MG63 (cell line): ENCODE results near the gene SATB2. TPM values are rescaled to one million over a fixed set of nuclear protein-coding genes. Genes with fewer than 3 reads are reported as not detected.

Experiments used
- DNase-seq: peaks from one replicate; pipeline ENCODE4 v3.0.0-alpha.2; 2020
- H3K27me3 ChIP-seq: fragments of 250-450 bp; sonication (Bioruptor Pico); 2 replicates; pipeline ENCODE4 v1.5.1; 2020; ENCODE audit warnings: mild to moderate bottlenecking, moderate library complexity
- H3K36me3 ChIP-seq: fragments of 250-450 bp; sonication (Bioruptor Pico); 2 replicates; pipeline ENCODE4 v1.5.1; 2020; ENCODE audit warnings: mild to moderate bottlenecking, moderate library complexity
- H3K4me3 ChIP-seq: fragments of 250-450 bp; sonication (Bioruptor Pico); 2 replicates; pipeline ENCODE4 v1.5.1; 2020; ENCODE audit warnings: mild to moderate bottlenecking, moderate library complexity
- H3K9me3 ChIP-seq: fragments of 250-450 bp; sonication (Bioruptor Pico); 2 replicates; pipeline ENCODE4 v1.5.1; 2020; ENCODE audit warnings: mild to moderate bottlenecking, moderate library complexity
- total RNA-seq: library from RNA; depleted of rRNA; stranded (reverse); fragments of >200 nt; shearing (Covaris generic); gene quantifications from 2 replicates; pipeline ENCODE4 v1.2.3, GENCODE V29; 2014; ENCODE audit warnings: low replicate concordance

Gene SATB2
- total RNA-seq, 1 experiment from 2014 or later, result 3.4 TPM

GRCh38 chr2:199440118-199440517, 17.6 kb downstream of the SATB2 start:
- no peak for DNase-seq
- Histone ChIP-seq H3K9me3 (no peaks in the 10 kb centered on the region), H3K4me3 (no peak overlapping the region), H3K36me3 (no peaks in the 10 kb centered on the region; the same call in 1 of the 2 replicates), H3K27me3 (no peaks in the 10 kb centered on the region)

GRCh38 chr2:199439542-199439941, 18.2 kb downstream of the SATB2 start:
- H3K4me3 ChIP-seq, result no peak overlapping the region

GRCh38 chr2:199439066-199439465, 18.7 kb downstream of the SATB2 start:
- H3K9me3 ChIP-seq, result no peaks in the 10 kb centered on the region
- peaks cover 2% of the 10 kb centered on the region; the same call in 1 of the 2 replicates for H3K36me3 ChIP-seq
- no peaks in the 10 kb centered on the region for H3K27me3 ChIP-seq
- H3K4me3 ChIP-seq, result no peak overlapping the region
- no peak for DNase-seq

More at GRCh38 chr2:199439542-199439941, 18.2 kb downstream of the SATB2 start:
- Histone ChIP-seq H3K9me3 (no peaks in the 10 kb centered on the region), H3K27me3 (no peaks in the 10 kb centered on the region), H3K36me3 (no peaks in the 10 kb centered on the region; the same call in 1 of the 2 replicates)
- DNase-seq, result no peak

- H3K36me3 ChIP-seq, result peaks cover 29% of the 10 kb centered on the region
- H3K9me3 ChIP-seq, result no peaks in the 10 kb centered on the region
- DNase-seq, result no peak
- H3K4me3 ChIP-seq, result no peak overlapping the region
- no peaks in the 10 kb centered on the region for H3K27me3 ChIP-seq
These were observed 23.2 kb downstream of the SATB2 start for GRCh38 chr2:199434555-199434954.

- Histone ChIP-seq H3K4me3 (no peak overlapping the region), H3K27me3 (no peaks in the 10 kb centered on the region), H3K36me3 (peaks cover 29% of the 10 kb centered on the region), H3K9me3 (no peaks in the 10 kb centered on the region)
- no peak for DNase-seq
These were observed 24.4 kb downstream of the SATB2 start for GRCh38 chr2:199433204-199433832.

- Histone ChIP-seq H3K9me3 (no peaks in the 10 kb centered on the region), H3K4me3 (no peak overlapping the region), H3K27me3 (no peaks in the 10 kb centered on the region), H3K36me3 (peaks cover 32% of the 10 kb centered on the region)
- DNase-seq, result no peak
These were observed 26.0 kb downstream of the SATB2 start for GRCh38 chr2:199431746-199432213.

GRCh38 chr2:199430214-199430613, 27.5 kb downstream of the SATB2 start:
- no peaks in the 10 kb centered on the region for H3K9me3 ChIP-seq
- DNase-seq, result no peak
- H3K36me3 ChIP-seq, result peaks cover 32% of the 10 kb centered on the region
- no peaks in the 10 kb centered on the region for H3K27me3 ChIP-seq
- no peak overlapping the region for H3K4me3 ChIP-seq

- H3K9me3 ChIP-seq, result no peaks in the 10 kb centered on the region
- DNase-seq, result no peak
- H3K36me3 ChIP-seq, result peaks cover 29% of the 10 kb centered on the region
- H3K27me3 ChIP-seq, result no peaks in the 10 kb centered on the region
- H3K4me3 ChIP-seq, result no peak overlapping the region
These were observed 29.4 kb downstream of the SATB2 start for GRCh38 chr2:199428291-199428690.

- DNase-seq, result no peak
- Histone ChIP-seq H3K9me3 (no peaks in the 10 kb centered on the region), H3K4me3 (no peak overlapping the region), H3K36me3 (peaks cover 19% of the 10 kb centered on the region), H3K27me3 (no peaks in the 10 kb centered on the region)
These were observed 33.6 kb downstream of the SATB2 start for GRCh38 chr2:199424160-199424559.

GRCh38 chr2:199419428-199419827, 38.3 kb downstream of the SATB2 start:
- H3K27me3 ChIP-seq, result no peaks in the 10 kb centered on the region
- DNase-seq, result no peak
- no peak overlapping the region for H3K4me3 ChIP-seq
- peaks cover 26% of the 10 kb centered on the region for H3K36me3 ChIP-seq
- no peaks in the 10 kb centered on the region for H3K9me3 ChIP-seq

GRCh38 chr2:199414465-199414864, 43.3 kb downstream of the SATB2 start:
- no peak overlapping the region for H3K4me3 ChIP-seq
- peaks cover 16% of the 10 kb centered on the region for H3K36me3 ChIP-seq
- H3K27me3 ChIP-seq, result no peaks in the 10 kb centered on the region
- no peak for DNase-seq
- H3K9me3 ChIP-seq, result no peaks in the 10 kb centered on the region

GRCh38 chr2:199414001-199414400, 43.7 kb downstream of the SATB2 start:
- Histone ChIP-seq H3K4me3 (no peak overlapping the region), H3K36me3 (peaks cover 16% of the 10 kb centered on the region)

GRCh38 chr2:199409759-199410529, 47.8 kb downstream of the SATB2 start:
- no peaks in the 10 kb centered on the region for H3K9me3 ChIP-seq
- H3K27me3 ChIP-seq, result no peaks in the 10 kb centered on the region
- H3K4me3 ChIP-seq, result no peak overlapping the region
- H3K36me3 ChIP-seq, result peaks cover 6% of the 10 kb centered on the region
- DNase-seq, result no peak

More at GRCh38 chr2:199414001-199414400, 43.7 kb downstream of the SATB2 start:
- Histone ChIP-seq H3K9me3 (no peaks in the 10 kb centered on the region), H3K27me3 (no peaks in the 10 kb centered on the region)
- DNase-seq, result no peak

GRCh38 chr2:199407421-199407820, 50.3 kb downstream of the SATB2 start:
- Histone ChIP-seq H3K9me3 (no peaks in the 10 kb centered on the region), H3K27me3 (no peaks in the 10 kb centered on the region), H3K36me3 (peaks cover 19% of the 10 kb centered on the region)

GRCh38 chr2:199405241-199405640, 52.5 kb downstream of the SATB2 start:
- peak; percentile 3 for DNase-seq
- H3K27me3 ChIP-seq, result no peaks in the 10 kb centered on the region
- no peak overlapping the region for H3K4me3 ChIP-seq
- H3K36me3 ChIP-seq, result peaks cover 26% of the 10 kb centered on the region
- H3K9me3 ChIP-seq, result no peaks in the 10 kb centered on the region

More at GRCh38 chr2:199407421-199407820, 50.3 kb downstream of the SATB2 start:
- no peak for DNase-seq
- H3K4me3 ChIP-seq, result no peak overlapping the region

- H3K4me3 ChIP-seq, result no peak overlapping the region
- peaks cover 25% of the 10 kb centered on the region for H3K36me3 ChIP-seq
- H3K9me3 ChIP-seq, result no peaks in the 10 kb centered on the region
- no peak for DNase-seq
- H3K27me3 ChIP-seq, result no peaks in the 10 kb centered on the region
These were observed 52.9 kb downstream of the SATB2 start for GRCh38 chr2:199404841-199405240.

- no peaks in the 10 kb centered on the region for H3K9me3 ChIP-seq
- no peaks in the 10 kb centered on the region for H3K27me3 ChIP-seq
- DNase-seq, result no peak
- H3K36me3 ChIP-seq, result peaks cover 4% of the 10 kb centered on the region; the same call in 1 of the 2 replicates
- H3K4me3 ChIP-seq, result no peak overlapping the region
These were observed 62.4 kb downstream of the SATB2 start for GRCh38 chr2:199395311-199395710.
